Mammary epithelial cell (primary cell): ENCODE results near the gene KEL.

Experiments
- EZH2 ChIP-seq: IDR thresholded peaks from 2 replicates; pipeline ENCODE4 v1.6.1; 2012; ENCODE audit warnings: low read length, inconsistent platforms, borderline replicate concordance
- TF ChIP-seq, protein P1 (sequence below), 2 donors: IDR thresholded peaks in 1 of 2; conservative IDR thresholded peaks in 1 of 2; 2 replicates each; pipeline ENCODE4 v1.5.1; 2011 to 2012; ENCODE audit warnings: inconsistent platforms in 2 of 2, low read length in 2 of 2, mild to moderate bottlenecking in 2 of 2, control low read depth in 1 of 2, low read depth in 1 of 2; ENCODE audit not compliant: insufficient read depth in 1 of 2; ENCODE audit errors: extremely low read depth in 1 of 2

DNA sequence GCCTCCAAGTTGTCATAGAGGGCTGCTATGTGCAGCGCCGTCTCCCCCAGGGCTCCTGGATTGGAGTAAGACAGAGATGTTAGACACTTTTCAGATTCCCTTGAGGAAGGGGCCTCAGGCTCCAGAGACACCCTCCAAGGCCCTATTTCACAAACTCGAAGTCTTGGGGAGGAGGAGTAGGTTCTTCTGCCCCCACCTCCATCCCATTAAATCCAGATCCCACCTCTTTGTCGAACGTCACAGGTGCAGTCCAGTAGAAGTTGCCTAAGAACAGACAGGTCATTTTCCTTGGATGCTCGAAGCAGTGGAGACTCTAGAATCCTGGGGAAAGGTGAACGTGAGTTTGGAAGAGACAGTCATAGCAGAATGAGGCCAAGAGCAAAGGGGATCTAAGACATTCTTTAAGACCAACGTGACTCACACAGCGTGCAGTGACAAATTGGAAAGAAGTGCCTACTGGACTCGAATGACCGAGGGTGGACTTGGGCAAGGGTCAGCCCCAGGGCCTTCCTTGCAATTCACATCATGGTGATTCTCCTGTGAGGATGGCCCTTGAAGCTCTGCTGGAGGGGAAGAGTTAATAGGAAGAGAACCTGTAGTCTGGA, 31.9 kb downstream of the KEL start:
- TF ChIP-seq, protein P1, sequence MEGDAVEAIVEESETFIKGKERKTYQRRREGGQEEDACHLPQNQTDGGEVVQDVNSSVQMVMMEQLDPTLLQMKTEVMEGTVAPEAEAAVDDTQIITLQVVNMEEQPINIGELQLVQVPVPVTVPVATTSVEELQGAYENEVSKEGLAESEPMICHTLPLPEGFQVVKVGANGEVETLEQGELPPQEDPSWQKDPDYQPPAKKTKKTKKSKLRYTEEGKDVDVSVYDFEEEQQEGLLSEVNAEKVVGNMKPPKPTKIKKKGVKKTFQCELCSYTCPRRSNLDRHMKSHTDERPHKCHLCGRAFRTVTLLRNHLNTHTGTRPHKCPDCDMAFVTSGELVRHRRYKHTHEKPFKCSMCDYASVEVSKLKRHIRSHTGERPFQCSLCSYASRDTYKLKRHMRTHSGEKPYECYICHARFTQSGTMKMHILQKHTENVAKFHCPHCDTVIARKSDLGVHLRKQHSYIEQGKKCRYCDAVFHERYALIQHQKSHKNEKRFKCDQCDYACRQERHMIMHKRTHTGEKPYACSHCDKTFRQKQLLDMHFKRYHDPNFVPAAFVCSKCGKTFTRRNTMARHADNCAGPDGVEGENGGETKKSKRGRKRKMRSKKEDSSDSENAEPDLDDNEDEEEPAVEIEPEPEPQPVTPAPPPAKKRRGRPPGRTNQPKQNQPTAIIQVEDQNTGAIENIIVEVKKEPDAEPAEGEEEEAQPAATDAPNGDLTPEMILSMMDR (conservative IDR thresholded peaks at IDR 0.05 in 1 of 2, IDR thresholded peaks at IDR 0.05 in 1 of 2; ENCODE audit: extremely low read depth in 1 of 2, insufficient read depth in 1 of 2, low read depth in 1 of 2, low read length in 2 of 2): no peak
- TF ChIP-seq EZH2: no peak
